Thyroid gland (tissue), 4 donors: ENCODE measurements around the gene ANO1. TPM values are rescaled to one million over a fixed set of nuclear protein-coding genes. Genes with fewer than 3 reads are reported as not detected.

Experiments
- DNase-seq, 2 donors: peaks; one replicate each; pipeline ENCODE4 v3.0.0-alpha.2; 2019
- H3K27ac ChIP-seq, 3 donors: fragments of 200-600 bp; sonication (generic); 1 replicate in 2 of 3; 2 replicates in 1 of 3; pipeline ENCODE4 v1.5.1; 2016 to 2019; ENCODE audit warnings: mild to moderate bottlenecking in 1 of 3, moderate library complexity in 1 of 3
- H3K27me3 ChIP-seq: fragments of 200-600 bp; sonication (generic); one replicate; pipeline ENCODE4 v1.5.1; 2019
- H3K36me3 ChIP-seq, 2 donors: fragments of 200-600 bp; sonication (generic); one replicate each; pipeline ENCODE4 v1.5.1; 2016 to 2019
- H3K4me1 ChIP-seq, 2 donors: fragments of 200-600 bp; sonication (generic); one replicate each; pipeline ENCODE4 v1.5.1; 2017 to 2019
- H3K4me3 ChIP-seq, 3 donors: fragments of 200-600 bp; sonication (generic); replicated peaks in 1 of 3; 1 replicate in 2 of 3; 2 replicates in 1 of 3; pipeline ENCODE4 v1.5.1; 2016; ENCODE audit warnings: mild to moderate bottlenecking in 1 of 3
- H3K9me3 ChIP-seq: fragments of 200-600 bp; sonication (generic); one replicate; pipeline ENCODE4 v1.5.1; 2017
- POLR2A ChIP-seq, 2 donors: fragments of 450-650 bp; IDR thresholded peaks; one replicate each; pipeline ENCODE4 v1.6.1; 2017; ENCODE audit warnings: antibody characterized with exemption in 2 of 2, mild to moderate bottlenecking in 2 of 2, moderate library complexity in 1 of 2
- WGBS, 2 donors: methylation state at CpG; one replicate each; pipeline ENCODE4 v1.1.5; 2017; 5-methylcytosine and 5-hydroxymethylcytosine counted together
- intact Hi-C: fragments of 100-400 bp; cut with DNase I; formaldehyde crosslinking; loops from one replicate; pipeline ENCODE4 v1.15.1; 2023
- total RNA-seq, 4 donors: library from RNA; depleted of rRNA; stranded (reverse); fragments of >200 nt; gene quantifications; one replicate each; pipeline ENCODE4 v1.2.3, GENCODE V29; 2016
- TF ChIP-seq, protein P1 (sequence below), 6 experiments: fragments of 200-600 bp in 3 of 6; fragments of 450-650 bp in 3 of 6; sonication (generic) in 3 of 6; IDR thresholded peaks; one replicate each; pipeline ENCODE4 v1.5.1; 2016 to 2019; ENCODE audit warnings: antibody characterized with exemption in 6 of 6, mild to moderate bottlenecking in 2 of 6, inconsistent platforms in 1 of 6, moderate library complexity in 1 of 6

Gene ANO1
- total RNA-seq, 4 donors from 2014 or later: 25.8 to 56.2 (median 35.3) TPM

DNA sequence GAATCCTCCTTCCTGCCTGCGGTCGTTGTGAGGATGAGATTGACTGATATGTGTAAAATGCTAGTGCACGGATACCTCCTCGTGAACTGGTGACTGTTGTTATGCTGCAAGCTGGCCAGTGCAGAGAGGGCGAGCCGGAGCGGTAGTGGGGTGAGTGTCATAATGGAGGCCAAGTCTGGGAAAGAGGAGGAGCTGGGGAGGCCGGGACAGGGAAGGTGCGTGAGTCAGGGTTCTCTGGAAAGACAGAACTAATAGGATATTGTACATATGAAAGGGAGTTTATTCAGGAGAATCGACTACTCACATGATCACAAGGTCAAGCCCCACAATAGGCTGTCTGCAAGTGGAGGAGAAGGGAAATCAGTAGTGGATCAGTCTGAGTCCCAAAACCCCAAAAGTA is 68.2 kb downstream of the ANO1 start:
- Histone ChIP-seq H3K4me1 (no peaks in the 10 kb centered on the region), H3K27me3 (no peaks in the 10 kb centered on the region), H3K4me3 (no peak overlapping the region), H3K36me3 (no peaks in the 10 kb centered on the region), H3K9me3 (no peaks in the 10 kb centered on the region), H3K27ac (no peak overlapping the region)
- no peak for TF ChIP-seq POLR2A (IDR thresholded peaks at IDR 0.05)
- TF ChIP-seq, protein P1, sequence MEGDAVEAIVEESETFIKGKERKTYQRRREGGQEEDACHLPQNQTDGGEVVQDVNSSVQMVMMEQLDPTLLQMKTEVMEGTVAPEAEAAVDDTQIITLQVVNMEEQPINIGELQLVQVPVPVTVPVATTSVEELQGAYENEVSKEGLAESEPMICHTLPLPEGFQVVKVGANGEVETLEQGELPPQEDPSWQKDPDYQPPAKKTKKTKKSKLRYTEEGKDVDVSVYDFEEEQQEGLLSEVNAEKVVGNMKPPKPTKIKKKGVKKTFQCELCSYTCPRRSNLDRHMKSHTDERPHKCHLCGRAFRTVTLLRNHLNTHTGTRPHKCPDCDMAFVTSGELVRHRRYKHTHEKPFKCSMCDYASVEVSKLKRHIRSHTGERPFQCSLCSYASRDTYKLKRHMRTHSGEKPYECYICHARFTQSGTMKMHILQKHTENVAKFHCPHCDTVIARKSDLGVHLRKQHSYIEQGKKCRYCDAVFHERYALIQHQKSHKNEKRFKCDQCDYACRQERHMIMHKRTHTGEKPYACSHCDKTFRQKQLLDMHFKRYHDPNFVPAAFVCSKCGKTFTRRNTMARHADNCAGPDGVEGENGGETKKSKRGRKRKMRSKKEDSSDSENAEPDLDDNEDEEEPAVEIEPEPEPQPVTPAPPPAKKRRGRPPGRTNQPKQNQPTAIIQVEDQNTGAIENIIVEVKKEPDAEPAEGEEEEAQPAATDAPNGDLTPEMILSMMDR (IDR thresholded peaks at IDR 0.05): no peak
- intact Hi-C loops: no loop called here
- no peak for DNase-seq
- WGBS, 2 donors: 80 to 90% methylated on average over 10 of the region's 10 CpGs

DNA sequence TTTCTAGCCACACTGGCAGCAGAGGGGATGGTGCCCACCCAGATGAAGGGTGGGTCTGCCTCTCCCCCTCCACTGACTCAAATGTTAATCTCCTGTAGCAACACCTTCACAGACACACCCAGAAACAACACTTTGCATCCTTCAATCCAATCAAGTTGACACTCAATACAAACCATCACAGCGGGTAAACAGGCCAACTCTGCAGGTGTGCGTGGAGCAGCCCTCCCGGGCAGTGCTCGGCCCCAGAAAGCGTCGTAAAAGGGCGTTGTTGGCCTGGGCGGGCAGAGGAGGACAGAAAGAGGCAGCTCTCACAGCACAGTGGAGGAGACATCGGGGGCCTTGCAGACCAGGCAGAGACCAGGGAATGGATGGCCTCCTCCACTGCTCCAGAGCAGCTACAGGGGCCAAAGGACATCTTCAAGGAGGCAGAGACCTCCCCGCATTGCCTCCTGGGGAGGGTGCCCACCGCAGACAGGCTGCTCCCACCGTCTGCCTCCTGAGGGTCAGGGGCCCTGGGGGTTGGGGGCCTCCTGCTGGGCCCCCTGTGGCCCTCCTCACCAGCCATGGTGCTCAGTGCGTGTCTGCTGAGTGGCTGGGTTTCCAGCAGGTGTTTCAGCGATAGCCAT is 68.9 kb downstream of the ANO1 start:
- Histone ChIP-seq H3K4me1 (no peaks in the 10 kb centered on the region), H3K9me3 (no peaks in the 10 kb centered on the region), H3K36me3 (no peaks in the 10 kb centered on the region), H3K27ac (no peak overlapping the region), H3K4me3 (no peak overlapping the region), H3K27me3 (no peaks in the 10 kb centered on the region)
- 75 to 79% methylated on average over 10 to 14 of the region's 14 CpGs for WGBS, 2 donors
- intact Hi-C loops: no loop called here
- no peak for DNase-seq
- TF ChIP-seq, protein P1 (IDR thresholded peaks at IDR 0.05): no peak
- no peak for TF ChIP-seq POLR2A (IDR thresholded peaks at IDR 0.05)

DNA sequence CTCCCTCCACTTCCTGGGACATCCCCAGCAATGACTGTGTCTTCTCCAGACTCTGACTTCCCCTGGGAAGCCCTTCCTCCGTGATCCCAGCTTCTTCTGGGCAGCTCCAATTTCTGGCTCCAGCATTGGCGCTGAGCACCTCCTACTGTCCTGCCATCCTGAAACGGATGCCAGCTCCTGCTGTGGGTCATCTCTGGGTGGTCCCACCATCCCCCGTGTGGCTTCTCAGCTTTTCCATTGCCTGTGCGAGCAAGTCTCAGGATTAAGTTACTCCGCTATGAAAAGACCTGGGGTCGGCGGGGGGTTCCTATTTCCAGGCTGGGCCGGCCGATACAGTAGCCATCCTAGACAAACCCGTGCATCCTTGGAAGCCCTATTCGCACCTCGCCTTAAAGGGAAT is 69.6 kb downstream of the ANO1 start:
- Histone ChIP-seq H3K9me3 (no peaks in the 10 kb centered on the region), H3K4me1 (no peaks in the 10 kb centered on the region), H3K4me3 (no peak overlapping the region), H3K27me3 (no peaks in the 10 kb centered on the region), H3K36me3 (no peaks in the 10 kb centered on the region), H3K27ac (no peak overlapping the region)
- no peak for DNase-seq
- TF ChIP-seq POLR2A (IDR thresholded peaks at IDR 0.05): no peak
- TF ChIP-seq, protein P1 (IDR thresholded peaks at IDR 0.05): no peak
- 71 to 80% methylated on average over 13 of the region's 13 CpGs for WGBS, 2 donors
- intact Hi-C loops: no loop called here

DNA sequence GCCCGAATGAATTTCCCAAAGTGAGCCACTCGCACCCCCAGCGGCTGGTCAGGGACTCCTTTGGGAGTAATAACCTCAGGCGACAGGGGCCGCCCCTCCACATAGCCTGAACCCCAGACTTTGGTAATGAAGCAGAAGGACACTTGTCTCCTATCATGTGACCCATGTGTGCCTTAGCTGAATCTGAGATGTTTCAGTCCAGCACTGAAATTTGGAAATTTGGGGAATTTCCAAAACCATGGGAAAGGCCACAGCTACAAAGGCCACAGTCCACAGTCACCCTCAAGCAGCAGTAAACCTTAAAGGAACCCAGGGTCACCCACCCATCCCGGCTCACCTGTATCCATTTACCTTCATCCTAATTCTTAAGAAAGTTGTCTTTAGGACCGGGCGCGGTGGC is 73.6 kb downstream of the ANO1 start:
- TF ChIP-seq, protein P1 (IDR thresholded peaks at IDR 0.05): no peak
- no peak for TF ChIP-seq POLR2A (IDR thresholded peaks at IDR 0.05)
- H3K36me3 ChIP-seq: no peaks in the 10 kb centered on the region
- H3K27ac ChIP-seq: no peak overlapping the region
- no peaks in the 10 kb centered on the region for H3K9me3 ChIP-seq
- H3K27me3 ChIP-seq: no peaks in the 10 kb centered on the region
- H3K4me3 ChIP-seq: no peak overlapping the region
- no peak for DNase-seq
- 96 to 97% methylated on average over 9 of the region's 9 CpGs for WGBS, 2 donors
- no peaks in the 10 kb centered on the region for H3K4me1 ChIP-seq
- intact Hi-C loops: no loop called here

DNA sequence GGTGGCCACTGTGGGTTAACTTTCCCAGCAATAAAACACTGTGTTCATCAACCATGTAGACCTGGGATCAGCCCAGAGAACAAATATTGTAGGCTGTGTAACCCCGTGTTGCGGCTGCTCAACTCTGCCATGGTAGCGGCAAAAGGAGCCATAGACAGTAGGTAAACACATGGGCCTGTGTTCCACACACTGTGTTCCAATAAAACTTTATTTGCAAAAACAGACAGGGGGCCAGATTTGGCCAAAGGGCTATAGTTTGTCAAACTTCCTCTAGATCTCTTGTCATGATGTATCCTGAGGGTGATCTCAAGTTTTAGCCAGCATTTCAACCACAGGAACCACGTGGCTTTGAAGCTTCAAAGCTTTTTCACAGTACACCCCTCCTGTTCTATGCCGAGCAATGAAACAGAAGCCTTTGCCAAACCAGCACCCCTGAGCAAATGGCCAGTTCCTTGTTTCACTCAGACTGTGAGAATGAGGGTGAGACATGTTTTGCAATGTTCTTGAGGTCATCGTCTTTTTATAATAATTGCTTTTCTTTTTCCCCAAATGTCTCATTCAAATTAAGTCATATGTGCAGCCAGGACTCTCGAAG is 75.1 kb downstream of the ANO1 start:
- DNase-seq: no peak
- Histone ChIP-seq H3K36me3 (no peaks in the 10 kb centered on the region), H3K9me3 (no peaks in the 10 kb centered on the region), H3K27ac (no peak overlapping the region), H3K4me3 (no peak overlapping the region), H3K4me1 (no peaks in the 10 kb centered on the region), H3K27me3 (no peaks in the 10 kb centered on the region)
- WGBS, 2 donors: 90% methylated on average over 7 of the region's 7 CpGs
- intact Hi-C loops: no loop called here
- TF ChIP-seq, protein P1 (IDR thresholded peaks at IDR 0.05): no peak
- no peak for TF ChIP-seq POLR2A (IDR thresholded peaks at IDR 0.05)
